WI38 (cell line): ENCODE measurements around the gene NXNL1.

ENCODE experiments used
- H3K4me3 ChIP-seq: 2 replicates; pipeline ENCODE4 v1.5.1; 2011; ENCODE audit warnings: low read depth, mild to moderate bottlenecking, control low read depth, low read length
- CTCF ChIP-seq: IDR thresholded peaks from 2 replicates; pipeline ENCODE4 v1.5.1; 2012; ENCODE audit warnings: low read depth, mild to moderate bottlenecking, control low read depth, low read length

Gene NXNL1

GRCh38 chr19:17436094-17436873, 24.4 kb downstream of the NXNL1 start:
- TF ChIP-seq CTCF, result no peak

GRCh38 chr19:17435218-17435617, 25.5 kb downstream of the NXNL1 start:
- H3K4me3 ChIP-seq, result no peak overlapping the region
- no peak for TF ChIP-seq CTCF

More at GRCh38 chr19:17436094-17436873, 24.4 kb downstream of the NXNL1 start:
- no peak overlapping the region for H3K4me3 ChIP-seq

- no peak overlapping the region for H3K4me3 ChIP-seq
- no peak for TF ChIP-seq CTCF
Observed at GRCh38 chr19:17431417-17431816, 29.3 kb downstream of the NXNL1 start.

- TF ChIP-seq CTCF, result no peak
- H3K4me3 ChIP-seq, result no peak overlapping the region
Observed at GRCh38 chr19:17429641-17430113, 31.0 kb downstream of the NXNL1 start.

GRCh38 chr19:17424743-17425365, 35.9 kb downstream of the NXNL1 start:
- peak; percentile 33 for TF ChIP-seq CTCF
- no peak overlapping the region for H3K4me3 ChIP-seq

GRCh38 chr19:17423429-17424208, 37.1 kb downstream of the NXNL1 start:
- H3K4me3 ChIP-seq, result no peak overlapping the region
- TF ChIP-seq CTCF, result no peak
